Measurements from ENCODE around the gene GAREM1.

Gene GAREM1

DNA sequence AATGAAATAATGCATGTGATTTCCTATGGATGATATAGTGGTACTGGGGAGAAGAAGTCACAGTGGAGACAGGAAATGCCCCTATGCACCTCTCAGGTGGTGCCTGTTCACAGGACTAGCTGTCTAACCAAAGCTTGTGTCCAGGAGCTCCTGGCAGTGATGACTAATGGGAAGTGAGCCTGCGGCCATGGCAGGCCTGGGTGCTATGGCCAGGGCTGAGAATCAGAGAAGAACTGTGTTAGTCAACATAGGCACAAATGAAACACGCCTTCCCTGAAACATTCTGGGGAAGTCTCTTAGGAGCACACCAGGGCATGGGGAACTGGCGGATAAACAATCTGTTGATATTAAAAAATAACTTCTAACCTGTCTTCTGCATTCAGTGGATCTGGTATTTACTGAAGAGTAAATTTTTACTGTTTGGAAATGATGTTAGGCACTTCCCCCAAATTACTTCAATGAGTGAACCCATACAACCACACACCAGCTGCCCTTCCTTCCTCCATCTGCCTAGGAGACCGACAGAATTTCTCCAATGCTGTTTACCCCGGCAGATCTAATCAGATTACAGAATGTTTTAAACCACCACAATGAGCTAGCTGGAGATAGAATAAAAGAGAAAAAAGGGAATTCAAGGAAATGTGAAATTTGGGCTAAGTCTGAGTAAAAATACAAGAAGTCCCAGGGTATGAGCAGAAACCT, 213.4 kb downstream of the GAREM1 start:
- DNase-seq (ENCODE audit: low read depth) = no peak
- no peak overlapping the region for H3K4me3 ChIP-seq (ENCODE audit: low read depth, low read length)
- TF ChIP-seq, protein P1, sequence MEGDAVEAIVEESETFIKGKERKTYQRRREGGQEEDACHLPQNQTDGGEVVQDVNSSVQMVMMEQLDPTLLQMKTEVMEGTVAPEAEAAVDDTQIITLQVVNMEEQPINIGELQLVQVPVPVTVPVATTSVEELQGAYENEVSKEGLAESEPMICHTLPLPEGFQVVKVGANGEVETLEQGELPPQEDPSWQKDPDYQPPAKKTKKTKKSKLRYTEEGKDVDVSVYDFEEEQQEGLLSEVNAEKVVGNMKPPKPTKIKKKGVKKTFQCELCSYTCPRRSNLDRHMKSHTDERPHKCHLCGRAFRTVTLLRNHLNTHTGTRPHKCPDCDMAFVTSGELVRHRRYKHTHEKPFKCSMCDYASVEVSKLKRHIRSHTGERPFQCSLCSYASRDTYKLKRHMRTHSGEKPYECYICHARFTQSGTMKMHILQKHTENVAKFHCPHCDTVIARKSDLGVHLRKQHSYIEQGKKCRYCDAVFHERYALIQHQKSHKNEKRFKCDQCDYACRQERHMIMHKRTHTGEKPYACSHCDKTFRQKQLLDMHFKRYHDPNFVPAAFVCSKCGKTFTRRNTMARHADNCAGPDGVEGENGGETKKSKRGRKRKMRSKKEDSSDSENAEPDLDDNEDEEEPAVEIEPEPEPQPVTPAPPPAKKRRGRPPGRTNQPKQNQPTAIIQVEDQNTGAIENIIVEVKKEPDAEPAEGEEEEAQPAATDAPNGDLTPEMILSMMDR (IDR thresholded peaks at IDR 0.05; ENCODE audit: low read depth, low read length, missing control alignments) = no peak

DNA sequence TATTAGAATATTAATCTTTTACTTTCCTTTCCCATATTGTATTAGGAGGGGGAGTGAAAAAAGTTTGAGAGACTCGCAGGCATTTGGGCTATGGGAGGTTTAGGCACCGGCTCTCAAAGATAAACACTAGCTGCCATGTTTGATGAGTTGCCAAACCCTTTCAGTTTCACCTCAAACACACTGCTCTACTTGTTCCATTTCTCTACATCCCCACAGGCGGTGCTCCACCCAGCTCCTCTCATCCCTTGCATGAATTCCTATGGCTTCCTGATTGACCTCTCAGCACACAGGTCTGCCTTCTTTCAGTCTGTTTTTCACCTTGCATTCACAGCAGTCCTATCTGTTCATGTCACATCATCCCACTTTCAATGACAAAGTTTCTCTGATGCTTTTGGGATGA, 215.1 kb downstream of the GAREM1 start:
- TF ChIP-seq, protein P1 (IDR thresholded peaks at IDR 0.05; ENCODE audit: low read depth, low read length, missing control alignments) = no peak
- DNase-seq (ENCODE audit: low read depth) = no peak
- no peak overlapping the region for H3K4me3 ChIP-seq (ENCODE audit: low read depth, low read length)

DNA sequence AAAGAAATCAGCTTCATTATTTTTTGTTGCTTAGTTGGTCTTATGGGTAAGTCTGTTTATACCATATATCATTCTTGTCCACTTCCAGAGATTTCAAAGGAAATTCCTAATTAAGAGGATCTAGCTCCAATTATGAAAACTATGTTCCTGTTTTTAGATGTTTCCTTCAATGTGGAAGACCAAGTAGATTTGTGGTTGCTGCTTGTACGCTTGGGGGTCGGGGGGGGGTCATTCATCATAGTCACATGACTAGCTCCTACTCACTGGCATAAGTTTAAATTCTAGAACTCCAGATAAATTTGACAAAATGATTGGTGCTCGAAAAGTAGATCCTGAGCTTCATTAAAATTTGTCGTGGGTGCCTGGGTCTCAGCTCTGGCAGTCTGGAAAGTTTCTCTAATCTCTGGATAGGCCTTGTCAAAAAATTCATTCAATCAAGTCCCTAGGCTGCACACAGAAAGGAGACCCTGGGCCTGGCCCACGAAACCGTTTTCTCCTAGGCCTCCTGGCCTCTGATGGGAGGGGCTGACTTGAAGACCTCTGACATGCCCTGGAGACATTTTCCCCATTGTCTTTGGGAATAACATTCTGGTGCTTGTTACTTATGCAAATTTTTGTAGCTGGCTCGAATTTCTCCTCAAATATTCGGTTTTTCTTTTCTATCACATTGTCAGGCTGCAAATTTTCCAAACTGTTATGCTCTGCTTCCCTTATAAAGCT, 218.4 kb downstream of the GAREM1 start:
- H3K4me3 ChIP-seq (ENCODE audit: low read depth, low read length) = no peak overlapping the region
- TF ChIP-seq, protein P1 (IDR thresholded peaks at IDR 0.05; ENCODE audit: low read depth, low read length, missing control alignments) = no peak
- no peak for DNase-seq (ENCODE audit: low read depth)

DNA sequence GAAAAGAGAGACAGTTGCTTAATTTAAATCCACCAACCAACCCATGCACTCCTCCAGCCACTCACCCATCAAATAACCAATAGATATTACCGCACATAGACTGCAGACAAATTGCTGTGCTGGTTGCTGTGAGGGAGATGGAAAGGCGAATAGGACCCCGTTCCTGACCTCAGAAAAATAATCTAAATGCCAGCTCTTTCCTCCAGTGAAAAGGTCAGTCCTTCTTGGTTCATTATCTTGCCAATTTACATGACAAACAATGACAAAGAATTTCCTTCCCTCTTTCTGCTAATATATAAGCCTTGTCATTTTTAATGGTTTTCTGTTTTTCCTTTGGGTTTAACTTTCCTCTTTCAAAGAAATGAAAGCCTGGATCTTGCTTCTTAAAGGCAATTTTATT, 219.2 kb downstream of the GAREM1 start:
- TF ChIP-seq, protein P1 (IDR thresholded peaks at IDR 0.05; ENCODE audit: low read depth, low read length, missing control alignments) = no peak
- DNase-seq (ENCODE audit: low read depth) = no peak
- H3K4me3 ChIP-seq (ENCODE audit: low read depth, low read length) = no peak overlapping the region

DNA sequence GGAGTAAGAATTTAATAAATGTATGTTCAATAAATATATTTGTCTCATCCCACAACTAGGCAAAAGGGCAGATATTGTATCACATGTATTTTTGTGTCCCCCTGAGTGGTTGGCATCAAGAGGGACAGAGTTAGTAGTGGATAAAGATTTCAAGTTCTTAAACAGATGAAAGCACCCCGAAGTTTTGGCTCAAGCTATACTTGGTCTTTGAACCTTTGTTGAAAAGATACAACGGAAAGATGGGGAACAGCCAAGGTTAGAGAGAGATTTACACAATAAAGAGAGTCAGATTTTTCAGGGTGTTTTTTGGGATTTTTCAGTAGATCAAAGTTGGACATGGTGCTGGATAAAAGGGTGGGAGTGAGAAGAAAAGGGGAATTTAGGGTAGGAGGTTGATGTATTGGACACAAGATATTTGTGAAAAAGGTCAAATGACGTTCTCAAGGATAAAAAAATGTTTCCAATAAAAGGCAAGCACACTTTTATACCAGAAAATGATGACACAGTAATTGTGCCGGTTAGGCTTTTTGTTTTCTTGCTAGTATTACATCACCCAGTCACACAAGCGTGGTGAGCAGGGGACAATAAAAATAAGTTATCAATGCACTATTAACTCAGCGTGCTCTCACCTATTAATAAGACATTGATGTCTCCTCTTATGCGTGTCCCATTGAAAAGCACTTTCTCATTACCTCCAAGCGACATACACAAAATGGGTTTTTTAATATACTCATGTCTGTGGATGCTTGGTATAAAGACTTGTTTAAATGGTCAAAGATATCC, 221.3 kb downstream of the GAREM1 start:
- DNase-seq (ENCODE audit: low read depth) = no peak
- H3K4me3 ChIP-seq (ENCODE audit: low read depth, low read length) = no peak overlapping the region
- TF ChIP-seq, protein P1 (IDR thresholded peaks at IDR 0.05; ENCODE audit: low read depth, low read length, missing control alignments) = no peak

DNA sequence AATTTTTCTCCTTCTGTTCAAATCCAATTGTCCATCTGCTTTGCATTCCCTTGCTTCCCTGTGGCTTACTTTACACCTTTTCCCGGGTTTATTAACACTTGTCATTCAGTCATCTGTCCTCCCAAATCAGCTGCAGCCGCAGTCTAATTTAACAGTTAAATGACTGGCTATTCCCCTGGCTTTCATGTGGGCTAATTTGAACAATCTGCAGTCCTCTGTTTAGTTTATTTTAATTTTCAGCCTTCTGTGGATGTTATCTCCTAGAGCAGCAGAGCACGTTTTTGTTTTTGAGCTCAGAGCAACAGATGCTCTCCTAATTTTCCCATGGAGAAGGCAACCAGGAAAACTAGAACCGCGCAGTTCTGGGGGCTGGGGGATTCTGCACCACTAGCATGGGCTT, 225.8 kb downstream of the GAREM1 start:
- no peak overlapping the region for H3K4me3 ChIP-seq (ENCODE audit: low read depth, low read length)
- DNase-seq (ENCODE audit: low read depth) = no peak
- TF ChIP-seq, protein P1 (IDR thresholded peaks at IDR 0.05; ENCODE audit: low read depth, low read length, missing control alignments) = no peak

Measured in GM12864 (cell line).